ENCODE results near the gene CDA.

GRCh38 chr1:20569523-20570098 is 19.3 kb upstream of the CDA start:
- TF ChIP-seq POLR2AphosphoS5 (IDR thresholded peaks at IDR 0.05; ENCODE audit: low read depth, low read length) (no peak), POLR2A (IDR thresholded peaks at IDR 0.05; ENCODE audit: low read depth, low read length) (no peak), TAF1 (IDR thresholded peaks at IDR 0.05; ENCODE audit: borderline replicate concordance, low read depth, low read length) (no peak)
